ENCODE measurements around the gene FLT4.

Gene FLT4

GRCh38 chr5:180668835-180669596 lies 19.6 kb upstream of the FLT4 start:
- H3K4me3 ChIP-seq (ENCODE audit: low read length), result no peak overlapping the region
- no peak overlapping the region for H3K4me2 ChIP-seq (ENCODE audit: low read length)
- H3K36me3 ChIP-seq (ENCODE audit: control insufficient read depth, low read length), result no peaks in the 10 kb centered on the region
- TF ChIP-seq EZH2phosphoT487 (IDR thresholded peaks at IDR 0.05; ENCODE audit: borderline replicate concordance, low read length) (no peak), CTCF (IDR thresholded peaks at IDR 0.05; ENCODE audit: low read depth, low read length, poor library complexity, severe bottlenecking) (no peak)
- H4K20me1 ChIP-seq (ENCODE audit: control insufficient read depth, insufficient read depth, low read depth, low read length), result no peaks in the 10 kb centered on the region
- no peak overlapping the region for H3K27ac ChIP-seq (ENCODE audit: low read depth, low read length)
- H3K9me2 ChIP-seq (replicated peaks; ENCODE audit: control insufficient read depth, low read length), result no peaks in the 10 kb centered on the region
- H3K27me3 ChIP-seq (ENCODE audit: control insufficient read depth, low read length), result no peaks in the 10 kb centered on the region
- no peaks in the 10 kb centered on the region for H3K4me1 ChIP-seq (ENCODE audit: control insufficient read depth, low read length)
- no peaks in the 10 kb centered on the region for H3K79me2 ChIP-seq (ENCODE audit: control insufficient read depth, low read length)
- no peaks in the 10 kb centered on the region for H3F3A ChIP-seq (ENCODE audit: control insufficient read depth, insufficient read depth)
- no peaks in the 10 kb centered on the region; the same call in 1 of the 2 replicates for H3K9me3 ChIP-seq (ENCODE audit: control insufficient read depth, insufficient read depth, low read length)

- Histone ChIP-seq H3K36me3 (ENCODE audit: control insufficient read depth, low read length) (no peaks in the 10 kb centered on the region), H3K9me2 (replicated peaks; ENCODE audit: control insufficient read depth, low read length) (no peaks in the 10 kb centered on the region), H3K4me1 (ENCODE audit: control insufficient read depth, low read length) (no peaks in the 10 kb centered on the region), H3K27me3 (ENCODE audit: control insufficient read depth, low read length) (no peaks in the 10 kb centered on the region), H3K4me2 (ENCODE audit: low read length) (no peak overlapping the region), H3F3A (ENCODE audit: control insufficient read depth, insufficient read depth) (no peaks in the 10 kb centered on the region), H3K79me2 (ENCODE audit: control insufficient read depth, low read length) (no peaks in the 10 kb centered on the region), H4K20me1 (ENCODE audit: control insufficient read depth, insufficient read depth, low read depth, low read length) (no peaks in the 10 kb centered on the region), H3K4me3 (ENCODE audit: low read length) (no peak overlapping the region), H3K9me3 (ENCODE audit: control insufficient read depth, insufficient read depth, low read length) (no peaks in the 10 kb centered on the region; the same call in 1 of the 2 replicates), H3K27ac (ENCODE audit: low read depth, low read length) (no peak overlapping the region)
- TF ChIP-seq CTCF (IDR thresholded peaks at IDR 0.05; ENCODE audit: low read depth, low read length, poor library complexity, severe bottlenecking), result no peak
- TF ChIP-seq EZH2phosphoT487 (IDR thresholded peaks at IDR 0.05; ENCODE audit: borderline replicate concordance, low read length), result no peak
Measured at GRCh38 chr5:180666812-180667211, 17.4 kb upstream of the FLT4 start.

- Histone ChIP-seq H3K4me2 (ENCODE audit: low read length) (no peak overlapping the region), H3K27me3 (ENCODE audit: control insufficient read depth, low read length) (no peaks in the 10 kb centered on the region), H3K36me3 (ENCODE audit: control insufficient read depth, low read length) (no peaks in the 10 kb centered on the region), H3K4me3 (ENCODE audit: low read length) (no peak overlapping the region), H3K27ac (ENCODE audit: low read depth, low read length) (no peak overlapping the region), H3K4me1 (ENCODE audit: control insufficient read depth, low read length) (no peaks in the 10 kb centered on the region), H3F3A (ENCODE audit: control insufficient read depth, insufficient read depth) (no peaks in the 10 kb centered on the region), H3K9me2 (replicated peaks; ENCODE audit: control insufficient read depth, low read length) (no peaks in the 10 kb centered on the region), H3K9me3 (ENCODE audit: control insufficient read depth, insufficient read depth, low read length) (no peaks in the 10 kb centered on the region; the same call in 1 of the 2 replicates), H4K20me1 (ENCODE audit: control insufficient read depth, insufficient read depth, low read depth, low read length) (no peaks in the 10 kb centered on the region), H3K79me2 (ENCODE audit: control insufficient read depth, low read length) (no peaks in the 10 kb centered on the region)
- no peak for TF ChIP-seq EZH2phosphoT487 (IDR thresholded peaks at IDR 0.05; ENCODE audit: borderline replicate concordance, low read length)
- TF ChIP-seq CTCF (IDR thresholded peaks at IDR 0.05; ENCODE audit: low read depth, low read length, poor library complexity, severe bottlenecking), result no peak
Measured at GRCh38 chr5:180665682-180666404, 16.4 kb upstream of the FLT4 start.

All from DOHH2 (cell line).